Measurements from ENCODE around the gene GSTO2. TPM values are rescaled to one million over a fixed set of nuclear protein-coding genes. Genes with fewer than 3 reads are reported as not detected.

The GSTO2 gene
- total and polyA plus RNA-seq, 2 of the 13 experiments (the other 11 are each of a cell fraction or from before 2014, with no cell fraction given) = 2.1 to 7.9 TPM

DNA sequence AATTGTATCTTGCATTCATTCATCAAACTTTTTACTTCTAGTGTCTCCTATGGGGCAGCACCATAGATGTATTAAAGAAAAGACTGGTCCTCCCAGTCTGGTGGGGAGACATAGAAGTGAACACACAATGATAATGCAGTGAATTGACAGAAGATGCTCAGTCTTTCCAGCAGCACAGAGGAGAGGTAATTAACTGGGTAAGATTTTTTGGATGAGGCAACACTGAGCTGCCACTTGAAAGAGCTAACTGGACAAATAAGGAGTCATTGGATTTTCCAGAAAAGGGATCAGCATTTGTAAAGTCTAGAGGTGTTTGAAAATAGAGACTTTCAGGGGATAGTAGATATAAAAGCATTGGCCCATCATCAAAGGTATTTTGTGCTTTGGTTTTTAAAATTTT lies 76.5 kb downstream of the GSTO2 start (continued):
- no peak for TF ChIP-seq KIAA2018 (CRISPR knock-in tag; IDR thresholded peaks at IDR 0.05; ENCODE audit: borderline replicate concordance)
- TF ChIP-seq SPEN (CRISPR knock-in tag; IDR thresholded peaks at IDR 0.05; ENCODE audit: low read depth) = no peak
- TF ChIP-seq ZNF83 (CRISPR knock-in tag; IDR thresholded peaks at IDR 0.05; ENCODE audit: borderline replicate concordance) = no peak
- TF ChIP-seq TEF (CRISPR knock-in tag; IDR thresholded peaks at IDR 0.05) = no peak
- TF ChIP-seq REPIN1 (CRISPR knock-in tag; IDR thresholded peaks at IDR 0.05; ENCODE audit: borderline replicate concordance, low read depth) = no peak

Measured in HepG2 (cell line).